CD4-positive, alpha-beta T cell treated with Interleukin-17A for 1 hour (primary cell): ENCODE results near the gene VSTM4.

Experiments used
- DNase-seq: peaks from one replicate; pipeline ENCODE4 v3.0.0-alpha.2; 2020

VSTM4 gene

DNA sequence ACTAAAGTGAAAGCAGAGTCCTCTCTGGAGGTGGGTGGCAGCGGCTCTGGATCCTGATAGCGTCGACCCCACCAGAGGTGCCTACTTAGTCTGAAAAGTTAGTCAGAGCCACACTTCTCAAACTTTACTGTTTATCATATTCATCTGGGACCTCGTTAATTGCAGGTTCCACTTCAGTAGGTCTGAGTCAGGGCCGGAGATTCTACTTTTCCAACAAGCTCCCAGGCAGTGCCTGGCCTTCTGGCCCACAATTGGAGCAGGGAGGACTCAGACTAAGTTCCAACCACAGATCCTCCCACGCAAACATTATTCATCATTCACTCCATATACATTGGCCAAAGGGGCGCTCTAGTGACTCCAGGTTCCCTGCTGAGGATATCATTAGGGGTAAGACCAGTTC is 78.1 kb downstream of the VSTM4 start:
- DNase-seq: no peak

DNA sequence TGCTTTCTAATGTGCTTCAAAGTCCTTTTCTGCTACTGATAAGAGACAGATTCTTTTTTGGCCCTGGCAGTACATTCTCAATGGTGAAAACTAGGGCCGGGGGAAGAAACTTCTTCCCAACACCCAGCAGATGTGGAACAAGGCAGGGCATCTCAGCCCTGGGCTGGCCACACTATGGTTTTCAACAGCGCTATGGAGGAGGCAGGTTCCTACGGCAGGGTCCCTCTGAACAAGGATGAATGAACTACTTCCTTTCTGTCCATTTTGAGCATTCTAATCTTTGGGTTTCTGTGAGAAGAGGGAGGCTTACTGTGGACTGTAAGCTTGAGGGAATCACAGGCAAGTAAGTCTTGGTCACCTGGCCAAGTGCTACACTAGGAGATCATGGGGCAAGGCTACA is 78.7 kb downstream of the VSTM4 start:
- no peak for DNase-seq

DNA sequence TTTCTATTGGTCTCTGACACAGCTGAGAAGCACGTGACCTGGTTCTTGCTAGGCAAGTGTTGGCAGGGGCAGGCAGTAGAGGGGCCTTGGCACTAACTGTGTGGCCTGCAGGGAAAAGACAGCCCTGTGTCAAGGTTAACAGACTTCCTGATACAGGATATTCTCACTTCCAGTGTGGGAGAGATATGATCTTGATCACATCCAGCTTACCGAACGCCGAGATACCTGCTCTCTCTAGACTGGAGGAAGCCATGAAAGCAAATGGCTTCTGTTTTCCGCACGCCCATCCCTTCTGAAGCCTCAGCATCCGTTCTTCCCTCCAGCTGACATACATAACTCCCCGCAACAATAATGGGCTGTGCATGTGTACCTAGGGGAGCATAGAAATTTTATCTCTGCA is 79.4 kb downstream of the VSTM4 start:
- no peak for DNase-seq

DNA sequence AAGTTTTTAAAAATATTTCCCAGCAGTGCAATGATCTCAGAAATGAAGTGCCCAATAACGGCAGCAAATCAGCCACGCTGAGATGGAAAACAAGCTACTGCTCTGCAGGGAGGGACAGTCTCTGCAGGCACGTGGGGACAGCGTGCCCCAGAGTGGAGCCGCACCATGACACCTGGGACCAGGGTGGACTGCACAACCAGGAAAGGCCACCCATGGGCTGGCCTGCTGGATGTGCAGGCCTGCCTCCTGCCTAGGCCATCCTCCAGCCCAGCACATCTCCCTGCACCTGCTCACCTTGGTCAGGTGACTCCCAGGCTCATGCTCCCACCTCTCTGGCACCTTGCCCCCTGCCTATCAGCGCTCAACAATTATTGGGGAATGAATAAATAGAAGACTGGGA is 80.4 kb downstream of the VSTM4 start:
- DNase-seq: no peak

DNA sequence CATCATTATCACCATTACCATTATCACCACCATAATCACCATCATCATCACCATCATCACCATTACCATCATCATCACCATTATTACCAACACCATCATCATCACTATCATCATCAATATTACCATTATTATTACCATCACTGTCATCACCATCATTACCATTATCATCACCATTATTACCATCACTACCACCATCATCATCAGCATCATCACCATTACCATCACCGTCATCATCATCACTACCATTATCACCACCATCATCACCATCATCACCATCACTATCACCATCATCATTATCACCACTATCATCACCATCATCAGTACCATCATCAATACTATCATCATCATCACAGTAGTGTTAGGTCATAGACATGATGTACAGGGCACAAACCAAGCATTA is 81.4 kb downstream of the VSTM4 start:
- DNase-seq: no peak

GRCh38 chr10:49029666-49030065 is 85.7 kb downstream of the VSTM4 start:
- DNase-seq: no peak

- DNase-seq: no peak
These were observed 86.7 kb downstream of the VSTM4 start for GRCh38 chr10:49028639-49029038.

DNA sequence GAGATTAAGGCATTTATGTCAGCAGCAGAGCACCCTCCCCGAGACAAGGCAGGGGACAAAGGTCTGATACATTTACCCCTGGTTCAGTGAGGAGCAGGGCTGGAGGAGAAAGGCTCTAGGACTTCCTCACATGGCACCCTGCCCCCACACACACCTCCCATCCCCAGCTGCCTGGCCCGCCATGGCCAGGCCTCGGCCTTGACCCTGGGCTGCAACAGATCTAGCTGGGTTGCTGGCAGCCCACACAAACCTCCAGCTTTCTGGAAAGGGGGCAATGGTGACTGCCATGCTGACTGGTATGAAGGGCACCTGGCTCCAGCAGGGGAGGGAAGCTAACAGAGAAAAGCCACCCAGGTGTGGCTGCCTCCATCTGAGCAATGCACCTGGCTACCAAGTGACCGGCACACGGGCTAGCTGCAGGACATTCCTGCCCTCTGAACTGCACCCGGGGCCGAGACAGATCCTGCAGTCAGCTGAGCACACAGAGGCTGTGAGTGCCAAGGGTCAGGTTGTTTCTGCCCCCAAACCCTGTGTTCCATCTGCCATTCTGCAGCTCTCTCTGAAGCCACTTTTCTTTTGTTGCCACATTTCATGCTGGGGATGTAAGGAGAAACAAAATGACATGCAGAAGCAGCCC is 89.9 kb downstream of the VSTM4 start:
- no peak for DNase-seq

DNA sequence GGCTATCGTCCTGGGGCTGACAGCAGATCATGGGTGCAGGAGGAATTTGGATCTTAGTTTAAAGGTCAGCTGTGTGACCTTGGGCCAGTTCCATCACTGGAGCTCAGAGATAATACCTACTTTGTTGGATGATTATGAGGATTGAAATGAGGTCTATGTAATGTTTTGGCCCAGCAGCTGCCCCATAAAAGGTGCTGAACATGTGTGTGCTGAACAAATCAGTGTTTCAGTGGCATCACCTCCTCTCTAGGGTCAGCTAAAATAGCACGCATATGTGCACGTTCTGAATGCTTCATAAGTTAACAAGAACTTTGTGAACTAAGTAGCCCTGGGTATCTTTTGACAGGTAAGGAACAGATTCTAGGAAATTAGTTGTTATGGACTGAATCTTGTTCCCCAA is 90.8 kb downstream of the VSTM4 start:
- no peak for DNase-seq

- DNase-seq: no peak
These were observed 91.6 kb downstream of the VSTM4 start for GRCh38 chr10:49023752-49024151.

DNA sequence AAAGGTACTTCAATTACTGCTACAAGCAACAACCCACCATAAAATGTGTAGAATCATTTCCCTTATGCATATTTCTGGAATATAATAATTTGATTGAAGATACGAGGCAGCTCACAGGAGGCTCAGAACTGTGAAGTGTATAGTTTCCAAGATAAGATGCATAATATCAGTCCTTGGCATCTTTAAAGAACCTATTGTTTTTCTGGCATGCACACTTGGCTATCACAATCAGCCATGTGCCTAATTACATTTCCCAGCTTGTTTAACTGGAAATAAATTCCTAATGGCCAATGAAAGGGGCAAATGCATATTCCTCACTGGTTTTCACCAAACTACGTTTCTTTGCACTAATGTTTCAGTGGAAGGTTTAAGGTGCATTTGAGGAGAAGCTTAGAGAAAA is 92.3 kb downstream of the VSTM4 start:
- DNase-seq: no peak

DNA sequence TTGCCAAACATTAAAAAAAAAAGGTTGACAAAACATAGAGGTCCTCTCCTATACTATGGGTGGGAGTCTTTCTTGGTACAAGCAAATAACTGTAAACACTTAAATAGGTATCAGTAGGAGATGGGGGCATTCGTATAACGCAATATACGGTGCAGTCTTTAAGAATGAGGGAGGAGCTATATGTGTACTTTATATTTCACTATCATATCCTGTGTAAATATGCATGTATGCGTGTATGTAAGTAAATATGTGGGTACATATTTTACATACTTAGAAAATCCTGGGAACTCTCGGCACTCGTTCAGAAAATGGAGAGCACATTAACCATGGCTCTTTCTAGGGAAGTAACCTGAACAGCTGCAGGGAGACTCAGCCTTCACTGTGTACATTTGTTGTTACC is 93.6 kb downstream of the VSTM4 start:
- no peak for DNase-seq

- DNase-seq: no peak
These were observed 99.6 kb downstream of the VSTM4 start for GRCh38 chr10:49015700-49016099.

DNA sequence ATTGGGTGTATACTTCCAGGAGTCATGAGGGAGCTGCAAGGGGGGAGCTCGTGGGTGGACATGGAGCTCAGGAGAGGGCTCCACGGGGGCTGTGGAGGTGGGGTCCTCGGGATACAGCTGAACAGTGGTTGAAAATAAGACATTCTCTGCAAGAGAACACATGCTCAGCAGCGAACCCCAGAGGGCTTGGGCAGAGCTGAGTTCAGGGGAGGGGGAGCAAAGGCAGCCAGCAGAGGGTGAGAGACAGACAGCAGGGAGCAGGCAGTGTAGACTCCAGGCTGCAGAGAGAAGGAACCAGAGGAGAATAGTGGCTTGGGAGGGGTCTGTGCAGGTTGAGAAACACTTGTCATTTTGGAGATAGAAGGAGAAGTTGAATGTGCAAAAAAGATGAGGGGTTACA is 102.7 kb downstream of the VSTM4 start:
- no peak for DNase-seq

- DNase-seq: no peak
These were observed 103.6 kb downstream of the VSTM4 start for GRCh38 chr10:49011756-49012155.

GRCh38 chr10:49010865-49011264 is 104.5 kb downstream of the VSTM4 start:
- DNase-seq: no peak

- no peak for DNase-seq
These were observed 105.0 kb downstream of the VSTM4 start for GRCh38 chr10:49010295-49010694.

DNA sequence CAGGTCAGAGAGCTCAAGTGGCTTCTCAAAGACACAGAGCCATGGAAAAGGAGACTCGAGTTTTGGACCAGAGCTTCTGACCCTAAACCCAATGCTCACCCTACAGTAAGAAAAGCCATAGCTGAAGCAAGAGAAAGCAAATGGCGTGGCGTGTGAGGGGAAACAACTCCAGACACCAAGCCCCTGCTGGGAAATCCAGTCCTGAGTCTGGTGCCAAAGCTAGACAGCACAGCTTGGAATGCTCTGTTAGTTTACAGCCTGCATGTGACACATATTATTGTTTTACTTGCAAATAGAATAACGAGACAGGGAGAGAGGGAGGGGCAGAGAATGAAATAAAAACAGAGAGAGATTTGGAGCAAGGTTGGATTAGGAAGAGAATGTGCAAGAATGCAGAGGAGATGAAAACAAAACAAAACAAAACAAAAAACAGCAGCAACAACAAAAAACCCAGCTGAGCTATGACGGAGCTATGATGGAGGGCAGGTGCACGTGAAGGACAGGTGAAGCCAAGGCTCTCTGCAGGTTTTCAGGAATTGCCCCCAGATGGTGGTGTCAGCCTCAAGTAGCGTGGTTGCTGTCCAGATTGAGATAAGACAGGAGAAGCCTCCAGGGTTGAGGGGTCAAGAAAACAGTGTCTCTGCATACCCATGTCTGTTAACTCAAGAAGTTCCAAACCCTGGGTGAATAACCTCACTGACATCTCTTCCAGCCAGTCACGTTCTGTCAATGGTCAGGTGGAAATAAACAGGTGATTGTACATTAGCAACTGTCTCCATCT is 105.9 kb downstream of the VSTM4 start:
- no peak for DNase-seq

- no peak for DNase-seq
These were observed 106.7 kb downstream of the VSTM4 start for GRCh38 chr10:49008505-49009198.

- no peak for DNase-seq
These were observed 107.2 kb downstream of the VSTM4 start for GRCh38 chr10:49008091-49008490.

GRCh38 chr10:49007129-49007528 is 108.2 kb downstream of the VSTM4 start:
- no peak for DNase-seq

- no peak for DNase-seq
These were observed 110.1 kb downstream of the VSTM4 start for GRCh38 chr10:49005270-49005669.

- DNase-seq: no peak
These were observed 113.3 kb downstream of the VSTM4 start for GRCh38 chr10:49001870-49002672.
